ENCODE measurements around the gene WDR59. TPM values are rescaled to one million over a fixed set of nuclear protein-coding genes. Genes with fewer than 3 reads are reported as not detected.

The WDR59 gene
- total and polyA plus RNA-seq, 2 donors = 23.3 to 55.9 TPM

- Histone ChIP-seq H3K27ac (ENCODE audit: low read depth in 1 of 2, low read length in 1 of 2) (no peak overlapping the region), H3K27me3 (ENCODE audit: control insufficient read depth in 2 of 2, insufficient read depth in 1 of 2, low read length in 1 of 2) (no peaks in the 10 kb centered on the region), H3K4me3 (ENCODE audit: low read length in 2 of 2) (no peak overlapping the region), H3K36me3 (ENCODE audit: control insufficient read depth in 2 of 2, insufficient read depth in 2 of 2, low read length in 1 of 2) (peaks cover 14 to 22% of the 10 kb centered on the region in 2 donors), H3K9me3 (ENCODE audit: control insufficient read depth in 2 of 2, insufficient read depth in 1 of 2, low read length in 1 of 2) (no peaks in the 10 kb centered on the region), H3K4me1 (ENCODE audit: control insufficient read depth in 2 of 2, insufficient read depth in 2 of 2, low read length in 2 of 2) (peaks cover 0 to 8% of the 10 kb centered on the region in 2 donors)
- peak in 4 of 9 donors; percentile 10 to 61 (median 21) for DNase-seq (ENCODE audit: low read depth in 6 of 9, low spot score in 9 of 9)
- WGBS = 29% methylated on average over 5 of the region's 5 CpGs
Observed at GRCh38 chr16:74975591-74975990, 9.3 kb downstream of the WDR59 start.

- H3K9me3 ChIP-seq (ENCODE audit: control insufficient read depth in 2 of 2, insufficient read depth in 1 of 2, low read length in 1 of 2) = no peaks in the 10 kb centered on the region
- peaks cover 0 to 8% of the 10 kb centered on the region in 2 donors for H3K4me1 ChIP-seq (ENCODE audit: control insufficient read depth in 2 of 2, insufficient read depth in 2 of 2, low read length in 2 of 2)
- no peaks in the 10 kb centered on the region for H3K27me3 ChIP-seq (ENCODE audit: control insufficient read depth in 2 of 2, insufficient read depth in 1 of 2, low read length in 1 of 2)
- no peak overlapping the region for H3K4me3 ChIP-seq (ENCODE audit: low read length in 2 of 2)
- DNase-seq (ENCODE audit: low read depth in 6 of 9, low spot score in 9 of 9) = no peak
- peaks cover 14 to 17% of the 10 kb centered on the region in 2 donors for H3K36me3 ChIP-seq (ENCODE audit: control insufficient read depth in 2 of 2, insufficient read depth in 2 of 2, low read length in 1 of 2)
- no peak overlapping the region for H3K27ac ChIP-seq (ENCODE audit: low read depth in 1 of 2, low read length in 1 of 2)
- WGBS = 95% methylated on average over 10 of the region's 10 CpGs
Observed at GRCh38 chr16:74973304-74973703, 11.6 kb downstream of the WDR59 start.

GRCh38 chr16:74954763-74955162 lies 30.2 kb downstream of the WDR59 start:
- H3K9me3 ChIP-seq (ENCODE audit: control insufficient read depth in 2 of 2, insufficient read depth in 1 of 2, low read length in 1 of 2) = no peaks in the 10 kb centered on the region
- H3K4me3 ChIP-seq (ENCODE audit: low read length in 2 of 2) = no peak overlapping the region
- H3K27ac ChIP-seq (ENCODE audit: low read depth in 1 of 2, low read length in 1 of 2) = no peak overlapping the region
- H3K27me3 ChIP-seq (ENCODE audit: control insufficient read depth in 2 of 2, insufficient read depth in 1 of 2, low read length in 1 of 2) = no peaks in the 10 kb centered on the region
- H3K36me3 ChIP-seq (ENCODE audit: control insufficient read depth in 2 of 2, insufficient read depth in 2 of 2, low read length in 1 of 2) = peaks cover 46 to 61% of the 10 kb centered on the region in 2 donors
- DNase-seq (ENCODE audit: low read depth in 6 of 9, low spot score in 9 of 9) = no peak
- peaks cover 4 to 6% of the 10 kb centered on the region in 2 donors for H3K4me1 ChIP-seq (ENCODE audit: control insufficient read depth in 2 of 2, insufficient read depth in 2 of 2, low read length in 2 of 2)
- WGBS = 97% methylated on average over 4 of the region's 4 CpGs

- DNase-seq (ENCODE audit: low read depth in 6 of 9, low spot score in 9 of 9) = no peak
- Histone ChIP-seq H3K36me3 (ENCODE audit: control insufficient read depth in 2 of 2, insufficient read depth in 2 of 2, low read length in 1 of 2) (peaks cover 50 to 62% of the 10 kb centered on the region in 2 donors), H3K9me3 (ENCODE audit: control insufficient read depth in 2 of 2, insufficient read depth in 1 of 2, low read length in 1 of 2) (no peaks in the 10 kb centered on the region), H3K27me3 (ENCODE audit: control insufficient read depth in 2 of 2, insufficient read depth in 1 of 2, low read length in 1 of 2) (no peaks in the 10 kb centered on the region), H3K4me3 (ENCODE audit: low read length in 2 of 2) (no peak overlapping the region), H3K4me1 (ENCODE audit: control insufficient read depth in 2 of 2, insufficient read depth in 2 of 2, low read length in 2 of 2) (no peaks in the 10 kb centered on the region), H3K27ac (ENCODE audit: low read depth in 1 of 2, low read length in 1 of 2) (no peak overlapping the region)
- WGBS = 96% methylated on average over 4 of the region's 4 CpGs
Observed at GRCh38 chr16:74951681-74952080, 33.2 kb downstream of the WDR59 start.

- H3K27ac ChIP-seq (ENCODE audit: low read depth in 1 of 2, low read length in 1 of 2) = no peak overlapping the region
- H3K9me3 ChIP-seq (ENCODE audit: control insufficient read depth in 2 of 2, insufficient read depth in 1 of 2, low read length in 1 of 2) = no peaks in the 10 kb centered on the region
- no peak for DNase-seq (ENCODE audit: low read depth in 6 of 9, low spot score in 9 of 9)
- H3K4me1 ChIP-seq (ENCODE audit: control insufficient read depth in 2 of 2, insufficient read depth in 2 of 2, low read length in 2 of 2) = no peaks in the 10 kb centered on the region
- WGBS = 97% methylated on average over 11 of the region's 11 CpGs
- peaks cover 46 to 60% of the 10 kb centered on the region in 2 donors for H3K36me3 ChIP-seq (ENCODE audit: control insufficient read depth in 2 of 2, insufficient read depth in 2 of 2, low read length in 1 of 2)
- no peaks in the 10 kb centered on the region for H3K27me3 ChIP-seq (ENCODE audit: control insufficient read depth in 2 of 2, insufficient read depth in 1 of 2, low read length in 1 of 2)
- H3K4me3 ChIP-seq (ENCODE audit: low read length in 2 of 2) = no peak overlapping the region
Observed at GRCh38 chr16:74951206-74951605, 33.7 kb downstream of the WDR59 start.

GRCh38 chr16:74950511-74950910 lies 34.4 kb downstream of the WDR59 start:
- H3K27ac ChIP-seq (ENCODE audit: low read depth in 1 of 2, low read length in 1 of 2) = no peak overlapping the region
- H3K9me3 ChIP-seq (ENCODE audit: control insufficient read depth in 2 of 2, insufficient read depth in 1 of 2, low read length in 1 of 2) = no peaks in the 10 kb centered on the region
- WGBS = 97% methylated on average over 7 of the region's 7 CpGs
- no peaks in the 10 kb centered on the region for H3K4me1 ChIP-seq (ENCODE audit: control insufficient read depth in 2 of 2, insufficient read depth in 2 of 2, low read length in 2 of 2)
- H3K36me3 ChIP-seq (ENCODE audit: control insufficient read depth in 2 of 2, insufficient read depth in 2 of 2, low read length in 1 of 2) = peaks cover 42 to 54% of the 10 kb centered on the region in 2 donors
- no peak for DNase-seq (ENCODE audit: low read depth in 6 of 9, low spot score in 9 of 9)
- H3K4me3 ChIP-seq (ENCODE audit: low read length in 2 of 2) = no peak overlapping the region
- no peaks in the 10 kb centered on the region for H3K27me3 ChIP-seq (ENCODE audit: control insufficient read depth in 2 of 2, insufficient read depth in 1 of 2, low read length in 1 of 2)

- no peaks in the 10 kb centered on the region for H3K27me3 ChIP-seq (ENCODE audit: control insufficient read depth in 2 of 2, insufficient read depth in 1 of 2, low read length in 1 of 2)
- H3K36me3 ChIP-seq (ENCODE audit: control insufficient read depth in 2 of 2, insufficient read depth in 2 of 2, low read length in 1 of 2) = peaks cover 37 to 45% of the 10 kb centered on the region in 2 donors
- H3K4me1 ChIP-seq (ENCODE audit: control insufficient read depth in 2 of 2, insufficient read depth in 2 of 2, low read length in 2 of 2) = no peaks in the 10 kb centered on the region
- WGBS = 96% methylated on average over 3 of the region's 3 CpGs
- no peak for DNase-seq (ENCODE audit: low read depth in 6 of 9, low spot score in 9 of 9)
- no peak overlapping the region for H3K27ac ChIP-seq (ENCODE audit: low read depth in 1 of 2, low read length in 1 of 2)
- H3K9me3 ChIP-seq (ENCODE audit: control insufficient read depth in 2 of 2, insufficient read depth in 1 of 2, low read length in 1 of 2) = no peaks in the 10 kb centered on the region
- no peak overlapping the region for H3K4me3 ChIP-seq (ENCODE audit: low read length in 2 of 2)
Observed at GRCh38 chr16:74949309-74949708, 35.6 kb downstream of the WDR59 start.

- no peaks in the 10 kb centered on the region for H3K4me1 ChIP-seq (ENCODE audit: control insufficient read depth in 2 of 2, insufficient read depth in 2 of 2, low read length in 2 of 2)
- no peak overlapping the region for H3K4me3 ChIP-seq (ENCODE audit: low read length in 2 of 2)
- no peak overlapping the region for H3K27ac ChIP-seq (ENCODE audit: low read depth in 1 of 2, low read length in 1 of 2)
- H3K36me3 ChIP-seq (ENCODE audit: control insufficient read depth in 2 of 2, insufficient read depth in 2 of 2, low read length in 1 of 2) = peaks cover 42 to 54% of the 10 kb centered on the region in 2 donors
- no peaks in the 10 kb centered on the region for H3K9me3 ChIP-seq (ENCODE audit: control insufficient read depth in 2 of 2, insufficient read depth in 1 of 2, low read length in 1 of 2)
- no peaks in the 10 kb centered on the region for H3K27me3 ChIP-seq (ENCODE audit: control insufficient read depth in 2 of 2, insufficient read depth in 1 of 2, low read length in 1 of 2)
- no peak for DNase-seq (ENCODE audit: low read depth in 6 of 9, low spot score in 9 of 9)
- WGBS = 97% methylated on average over 6 of the region's 6 CpGs
Observed at GRCh38 chr16:74944466-74944865, 40.5 kb downstream of the WDR59 start.

GRCh38 chr16:74942977-74943918 lies 41.7 kb downstream of the WDR59 start:
- H3K4me1 ChIP-seq (ENCODE audit: control insufficient read depth in 2 of 2, insufficient read depth in 2 of 2, low read length in 2 of 2) = no peaks in the 10 kb centered on the region
- no peak overlapping the region for H3K27ac ChIP-seq (ENCODE audit: low read depth in 1 of 2, low read length in 1 of 2)
- peaks cover 39 to 53% of the 10 kb centered on the region in 2 donors for H3K36me3 ChIP-seq (ENCODE audit: control insufficient read depth in 2 of 2, insufficient read depth in 2 of 2, low read length in 1 of 2)
- no peaks in the 10 kb centered on the region for H3K27me3 ChIP-seq (ENCODE audit: control insufficient read depth in 2 of 2, insufficient read depth in 1 of 2, low read length in 1 of 2)
- 97% methylated on average over 4 of the region's 4 CpGs for WGBS
- H3K9me3 ChIP-seq (ENCODE audit: control insufficient read depth in 2 of 2, insufficient read depth in 1 of 2, low read length in 1 of 2) = no peaks in the 10 kb centered on the region
- no peak overlapping the region for H3K4me3 ChIP-seq (ENCODE audit: low read length in 2 of 2)
- no peak for DNase-seq (ENCODE audit: low read depth in 6 of 9, low spot score in 9 of 9)
